ENCODE results near the gene TNIP2. TPM values are rescaled to one million over a fixed set of nuclear protein-coding genes. Genes with fewer than 3 reads are reported as not detected.
A peak's percentile ranks its signal among the peaks of the same experiment; 100 is the strongest.

The TNIP2 gene
- total RNA-seq, 4 donors from 2014 or later = 56.1 to 85.5 (median 75.4) TPM

GRCh38 chr4:2754848-2755819, 1.0 kb downstream of the TNIP2 start:
- Histone ChIP-seq H3K27me3 (peaks cover 0 to 3% (median 0%) of the 10 kb centered on the region in 4 donors), H3K36me3 (peaks cover 0 to 13% (median 7%) of the 10 kb centered on the region in 4 donors), H3K4me3 (peak overlapping the region; percentile 88 to 97 (median 92)), H3K27ac (replicated peaks in 1 of 4) (peak overlapping the region; percentile 78 to 91 (median 86)), H3K4me1 (peaks cover 25 to 47% (median 44%) of the 10 kb centered on the region in 4 donors), H3K9me3 (no peaks in the 10 kb centered on the region)
- intact Hi-C loops (cut with DNase I) = no loop called here
- TF ChIP-seq POLR2A (IDR thresholded peaks at IDR 0.05; ENCODE audit: low read depth) (no peak), CTCF (IDR thresholded peaks at IDR 0.05) (no peak), EP300 (IDR thresholded peaks at IDR 0.05) (no peak), POLR2AphosphoS5 (IDR thresholded peaks at IDR 0.05) (no peak)
- DNase-seq (ENCODE audit: extremely low spot score) = no peak
- WGBS = 67% methylated on average over 22 of the region's 23 CpGs

- 95% methylated on average over 4 of the region's 4 CpGs for WGBS
- Histone ChIP-seq H3K9me3 (no peaks in the 10 kb centered on the region), H3K36me3 (peaks cover 0 to 13% (median 7%) of the 10 kb centered on the region in 4 donors), H3K27me3 (peaks cover 0 to 3% (median 0%) of the 10 kb centered on the region in 4 donors), H3K4me3 (no peak overlapping the region), H3K27ac (replicated peaks in 1 of 4) (no peak overlapping the region), H3K4me1 (peaks cover 25 to 47% (median 44%) of the 10 kb centered on the region in 4 donors)
- no peak for DNase-seq (ENCODE audit: extremely low spot score)
- no peak for TF ChIP-seq EP300 (IDR thresholded peaks at IDR 0.05)
- no peak for TF ChIP-seq POLR2A (IDR thresholded peaks at IDR 0.05; ENCODE audit: low read depth)
- no peak for TF ChIP-seq POLR2AphosphoS5 (IDR thresholded peaks at IDR 0.05)
- no peak for TF ChIP-seq CTCF (IDR thresholded peaks at IDR 0.05)
- intact Hi-C loops (cut with DNase I) = no loop called here
Measured at GRCh38 chr4:2753436-2753835, 2.7 kb downstream of the TNIP2 start.

- Histone ChIP-seq H3K27ac (replicated peaks in 1 of 4) (peak overlapping the region in 2 of 4 donors; percentile 2 to 39), H3K9me3 (no peaks in the 10 kb centered on the region), H3K4me1 (peaks cover 32 to 54% (median 51%) of the 10 kb centered on the region in 4 donors), H3K27me3 (peaks cover 0 to 2% (median 0%) of the 10 kb centered on the region in 4 donors), H3K4me3 (no peak overlapping the region), H3K36me3 (peaks cover 12 to 32% (median 26%) of the 10 kb centered on the region in 4 donors)
- 69% methylated on average over 18 of the region's 19 CpGs for WGBS
- DNase-seq (ENCODE audit: extremely low spot score) = no peak
- intact Hi-C loops (cut with DNase I) = no loop called here
- no peak for TF ChIP-seq EP300 (IDR thresholded peaks at IDR 0.05)
- no peak for TF ChIP-seq POLR2A (IDR thresholded peaks at IDR 0.05; ENCODE audit: low read depth)
- no peak for TF ChIP-seq CTCF (IDR thresholded peaks at IDR 0.05)
- TF ChIP-seq POLR2AphosphoS5 (IDR thresholded peaks at IDR 0.05) = no peak
Measured at GRCh38 chr4:2750719-2751605, 5.2 kb downstream of the TNIP2 start.

- Histone ChIP-seq H3K27me3 (no peaks in the 10 kb centered on the region), H3K9me3 (no peaks in the 10 kb centered on the region), H3K27ac (replicated peaks in 1 of 4) (peak overlapping the region; percentile 6 to 45 (median 26)), H3K36me3 (peaks cover 30 to 58% (median 57%) of the 10 kb centered on the region in 4 donors), H3K4me3 (no peak overlapping the region), H3K4me1 (peaks cover 20 to 37% (median 33%) of the 10 kb centered on the region in 4 donors)
- DNase-seq (ENCODE audit: extremely low spot score) = no peak
- no peak for TF ChIP-seq POLR2AphosphoS5 (IDR thresholded peaks at IDR 0.05)
- TF ChIP-seq EP300 (IDR thresholded peaks at IDR 0.05) = no peak
- TF ChIP-seq CTCF (IDR thresholded peaks at IDR 0.05) = no peak
- TF ChIP-seq POLR2A (IDR thresholded peaks at IDR 0.05; ENCODE audit: low read depth) = no peak
- WGBS = 85% methylated on average over 5 of the region's 16 CpGs
- intact Hi-C loops (cut with DNase I) = no loop called here
Measured at GRCh38 chr4:2746891-2747695, 9.0 kb downstream of the TNIP2 start.

Measured in esophagus muscularis mucosa (tissue), 4 donors.